ENCODE results near the gene USP36.
A peak's percentile ranks its signal among the peaks of the same experiment; 100 is the strongest.
"Not testable (repeated sequence)": the region's sequence is repeated elsewhere in the genome, so short reads cannot be mapped to it uniquely, and the experiment has no call there.

USP36 gene

GRCh38 chr17:78870621-78871020 lies 30.0 kb upstream of the USP36 start:
- DNase-seq = no peak

- no peak for DNase-seq
These were observed 27.8 kb upstream of the USP36 start for GRCh38 chr17:78868391-78868790.

GRCh38 chr17:78867046-78867445 lies 26.4 kb upstream of the USP36 start:
- not testable (repeated sequence) for DNase-seq

GRCh38 chr17:78865682-78866390 lies 25.2 kb upstream of the USP36 start:
- DNase-seq = peak; percentile 92

GRCh38 chr17:78864117-78864516 lies 23.5 kb upstream of the USP36 start:
- DNase-seq = no peak

- no peak for DNase-seq
These were observed 21.7 kb upstream of the USP36 start for GRCh38 chr17:78862073-78863023.

GRCh38 chr17:78861229-78861628 lies 20.6 kb upstream of the USP36 start:
- DNase-seq = no peak

- DNase-seq = no peak
These were observed 18.4 kb upstream of the USP36 start for GRCh38 chr17:78859051-78859450.

- no peak for DNase-seq
These were observed 16.7 kb upstream of the USP36 start for GRCh38 chr17:78857266-78857665.

- DNase-seq = no peak
These were observed 15.0 kb upstream of the USP36 start for GRCh38 chr17:78855561-78856165.

GRCh38 chr17:78854508-78854907 lies 13.9 kb upstream of the USP36 start:
- DNase-seq = no peak

GRCh38 chr17:78853926-78854394 lies 13.3 kb upstream of the USP36 start:
- DNase-seq = no peak

GRCh38 chr17:78852709-78853121 lies 12.1 kb upstream of the USP36 start:
- DNase-seq = no peak

GRCh38 chr17:78849026-78849425 lies 8.4 kb upstream of the USP36 start:
- no peak for DNase-seq

- no peak for DNase-seq
These were observed 6.4 kb upstream of the USP36 start for GRCh38 chr17:78847052-78847451.

- DNase-seq = no peak
These were observed 3.8 kb upstream of the USP36 start for GRCh38 chr17:78844301-78845005.

- DNase-seq = peak; percentile 45
These were observed 2.4 kb upstream of the USP36 start for GRCh38 chr17:78842881-78843565.

- DNase-seq = no peak
These were observed 159 bp downstream of the USP36 start for GRCh38 chr17:78840530-78840779.

- DNase-seq = peak; percentile 58
These were observed 668 bp downstream of the USP36 start for GRCh38 chr17:78839762-78840529.

GRCh38 chr17:78839235-78839761 lies 1.3 kb downstream of the USP36 start:
- DNase-seq = no peak

GRCh38 chr17:78838574-78839005 lies 2.0 kb downstream of the USP36 start:
- DNase-seq = no peak

Measured in eye (tissue), 1 donor.